Measurements from ENCODE around the gene ACAD11. TPM values are rescaled to one million over a fixed set of nuclear protein-coding genes. Genes with fewer than 3 reads are reported as not detected.
"Not testable (repeated sequence)": the region's sequence is repeated elsewhere in the genome, so short reads cannot be mapped to it uniquely, and the experiment has no call there.

ACAD11 gene
- total RNA-seq, 2 experiments from 2014 or later = 18.5 to 23.5 TPM

DNA sequence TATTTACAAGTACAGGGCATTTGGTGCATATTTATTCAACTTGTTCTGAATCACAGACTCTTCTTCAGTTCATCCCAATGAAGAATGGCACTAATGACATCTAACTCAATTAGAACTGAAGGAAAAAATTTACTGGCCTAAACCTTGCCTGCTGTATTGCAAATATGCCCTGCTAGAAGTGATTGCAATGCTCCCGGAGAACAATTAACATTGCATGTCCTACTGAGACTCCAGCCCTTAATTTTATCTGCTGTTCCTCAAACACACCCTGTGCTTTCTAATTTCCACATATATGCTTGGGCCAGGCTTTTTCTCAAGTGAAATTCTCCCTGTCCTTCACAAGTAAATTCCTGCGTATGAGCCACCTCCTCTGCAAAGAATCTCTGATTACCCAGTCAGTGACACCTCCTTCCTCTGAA lies 54.2 kb downstream of the ACAD11 start:
- no peak for TF ChIP-seq EZH2phosphoT487 (IDR thresholded peaks at IDR 0.05; ENCODE audit: borderline replicate concordance, low read depth, low read length)
- TF ChIP-seq, protein P1, sequence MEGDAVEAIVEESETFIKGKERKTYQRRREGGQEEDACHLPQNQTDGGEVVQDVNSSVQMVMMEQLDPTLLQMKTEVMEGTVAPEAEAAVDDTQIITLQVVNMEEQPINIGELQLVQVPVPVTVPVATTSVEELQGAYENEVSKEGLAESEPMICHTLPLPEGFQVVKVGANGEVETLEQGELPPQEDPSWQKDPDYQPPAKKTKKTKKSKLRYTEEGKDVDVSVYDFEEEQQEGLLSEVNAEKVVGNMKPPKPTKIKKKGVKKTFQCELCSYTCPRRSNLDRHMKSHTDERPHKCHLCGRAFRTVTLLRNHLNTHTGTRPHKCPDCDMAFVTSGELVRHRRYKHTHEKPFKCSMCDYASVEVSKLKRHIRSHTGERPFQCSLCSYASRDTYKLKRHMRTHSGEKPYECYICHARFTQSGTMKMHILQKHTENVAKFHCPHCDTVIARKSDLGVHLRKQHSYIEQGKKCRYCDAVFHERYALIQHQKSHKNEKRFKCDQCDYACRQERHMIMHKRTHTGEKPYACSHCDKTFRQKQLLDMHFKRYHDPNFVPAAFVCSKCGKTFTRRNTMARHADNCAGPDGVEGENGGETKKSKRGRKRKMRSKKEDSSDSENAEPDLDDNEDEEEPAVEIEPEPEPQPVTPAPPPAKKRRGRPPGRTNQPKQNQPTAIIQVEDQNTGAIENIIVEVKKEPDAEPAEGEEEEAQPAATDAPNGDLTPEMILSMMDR (conservative IDR thresholded peaks at IDR 0.05; ENCODE audit: low read length) = no peak
- Histone ChIP-seq H3K27ac (ENCODE audit: low read depth, low read length, poor library complexity, severe bottlenecking) (no peak overlapping the region), H2AFZ (ENCODE audit: low read length) (no peak overlapping the region), H3K4me3 (ENCODE audit: low read depth, low read length, poor library complexity, severe bottlenecking) (no peak overlapping the region), H3K9me2 (ENCODE audit: insufficient read depth, low read length) (no peaks in the 10 kb centered on the region), H3K4me2 (ENCODE audit: low read length) (no peak overlapping the region), H4K20me1 (ENCODE audit: insufficient read depth, low read length) (no peaks in the 10 kb centered on the region), H3K36me3 (ENCODE audit: insufficient read depth, low read length) (peaks cover 28% of the 10 kb centered on the region), H3K4me1 (ENCODE audit: insufficient read depth, low read length, poor library complexity, severe bottlenecking) (no peaks in the 10 kb centered on the region), H3K79me2 (ENCODE audit: insufficient read depth, low read depth, low read length) (no peaks in the 10 kb centered on the region), H3K9me3 (ENCODE audit: low read length) (no peaks in the 10 kb centered on the region)
- ChIA-PET POLR2A (interaction anchor here (1.0 kb wide), 1 partner anchor 21 kb away, joined by 3 read pairs; no protein-coding TSS in a partner anchor), CTCF (ENCODE audit: unreplicated experiment) (no interaction called here)
- no peak for DNase-seq (ENCODE audit: low spot score)
- BruUV-seq (replicated peaks) = no TSS peak
- intact Hi-C loops (cut with micrococcal nuclease; ENCODE audit: unreplicated experiment) = no loop called here

DNA sequence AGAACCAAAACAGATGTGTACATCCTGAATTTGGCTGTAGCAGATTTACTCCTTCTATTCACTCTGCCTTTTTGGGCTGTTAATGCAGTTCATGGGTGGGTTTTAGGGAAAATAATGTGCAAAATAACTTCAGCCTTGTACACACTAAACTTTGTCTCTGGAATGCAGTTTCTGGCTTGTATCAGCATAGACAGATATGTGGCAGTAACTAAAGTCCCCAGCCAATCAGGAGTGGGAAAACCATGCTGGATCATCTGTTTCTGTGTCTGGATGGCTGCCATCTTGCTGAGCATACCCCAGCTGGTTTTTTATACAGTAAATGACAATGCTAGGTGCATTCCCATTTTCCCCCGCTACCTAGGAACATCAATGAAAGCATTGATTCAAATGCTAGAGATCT lies 59.0 kb downstream of the ACAD11 start:
- H4K20me1 ChIP-seq (ENCODE audit: insufficient read depth, low read length); H3K4me2 ChIP-seq (ENCODE audit: low read length); DNase-seq (ENCODE audit: low spot score); intact Hi-C loops (cut with micrococcal nuclease; ENCODE audit: unreplicated experiment); CTCF ChIA-PET (ENCODE audit: unreplicated experiment); H2AFZ ChIP-seq (ENCODE audit: low read length); BruUV-seq (replicated peaks); H3K4me3 ChIP-seq (ENCODE audit: low read depth, low read length, poor library complexity, severe bottlenecking); H3K9me3 ChIP-seq (ENCODE audit: low read length); H3K9me2 ChIP-seq (ENCODE audit: insufficient read depth, low read length); POLR2A ChIA-PET; H3K27ac ChIP-seq (ENCODE audit: low read depth, low read length, poor library complexity, severe bottlenecking): not testable (repeated sequence)
- Histone ChIP-seq H3K36me3 (ENCODE audit: insufficient read depth, low read length) (peaks cover 30% of the 10 kb centered on the region), H3K79me2 (ENCODE audit: insufficient read depth, low read depth, low read length) (peaks cover 11% of the 10 kb centered on the region; the same call in 1 of the 2 replicates), H3K4me1 (ENCODE audit: insufficient read depth, low read length, poor library complexity, severe bottlenecking) (peaks cover 29% of the 10 kb centered on the region)

DNA sequence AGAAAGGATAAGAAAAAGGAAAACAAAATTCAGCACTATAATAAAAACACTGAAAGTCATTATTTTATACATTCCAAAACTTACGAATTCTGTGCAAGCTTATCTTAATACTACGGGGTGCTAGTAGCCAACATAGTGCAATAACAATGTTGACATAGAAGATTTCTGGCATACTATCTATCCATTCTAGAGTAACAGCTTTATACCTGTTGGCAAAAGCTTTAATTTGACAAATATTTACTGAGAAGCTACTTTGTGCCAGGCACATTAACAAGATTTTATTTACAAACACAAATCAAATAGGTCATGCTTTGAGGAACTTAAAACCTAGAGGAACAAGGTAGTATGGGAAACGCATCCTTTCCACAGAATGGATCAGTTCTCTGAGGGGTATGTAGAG lies 61.4 kb downstream of the ACAD11 start:
- Histone ChIP-seq H3K9me2 (ENCODE audit: insufficient read depth, low read length) (no peaks in the 10 kb centered on the region), H2AFZ (ENCODE audit: low read length) (peak overlapping the region; percentile 41; the same call in 1 of the 2 replicates), H4K20me1 (ENCODE audit: insufficient read depth, low read length) (no peaks in the 10 kb centered on the region), H3K4me2 (ENCODE audit: low read length) (peak overlapping the region; percentile 68), H3K27ac (ENCODE audit: low read depth, low read length, poor library complexity, severe bottlenecking) (peak overlapping the region; percentile 72), H3K4me3 (ENCODE audit: low read depth, low read length, poor library complexity, severe bottlenecking) (peak overlapping the region; percentile 68), H3K4me1 (ENCODE audit: insufficient read depth, low read length, poor library complexity, severe bottlenecking) (peaks cover 40% of the 10 kb centered on the region), H3K79me2 (ENCODE audit: insufficient read depth, low read depth, low read length) (peaks cover 11% of the 10 kb centered on the region; the same call in 1 of the 2 replicates), H3K36me3 (ENCODE audit: insufficient read depth, low read length) (peaks cover 20% of the 10 kb centered on the region), H3K9me3 (ENCODE audit: low read length) (no peaks in the 10 kb centered on the region)
- ChIA-PET POLR2A (no interaction called here), CTCF (ENCODE audit: unreplicated experiment) (no interaction called here)
- TF ChIP-seq, protein P1 (conservative IDR thresholded peaks at IDR 0.05; ENCODE audit: low read length) = no peak
- no peak for TF ChIP-seq EZH2phosphoT487 (IDR thresholded peaks at IDR 0.05; ENCODE audit: borderline replicate concordance, low read depth, low read length)
- no TSS peak for BruUV-seq (replicated peaks)
- no peak for DNase-seq (ENCODE audit: low spot score)
- intact Hi-C loops (cut with micrococcal nuclease; ENCODE audit: unreplicated experiment) = no loop called here

Measured in OCI-LY7 (cell line).